HepG2 (cell line): Measurements from ENCODE around the gene CYP27B1. TPM values are rescaled to one million over a fixed set of nuclear protein-coding genes. Genes with fewer than 3 reads are reported as not detected.

Source experiments
- ATF3 ChIP-seq: sonication (generic); formaldehyde crosslinking; IDR thresholded peaks from 2 replicates; pipeline ENCODE4 v1.4.0; 2020; ENCODE audit warnings: missing genetic modification reagents
- ATF4 ChIP-seq, 2 experiments: fragments of 450-650 bp in 1 of 2; sonication (generic) in 1 of 2; formaldehyde crosslinking; IDR thresholded peaks; 2 replicates each; pipeline versions ENCODE4 v1.5.0 to v1.8.0; 2020 to 2022; ENCODE audit warnings: mild to moderate bottlenecking in 1 of 2, missing genetic modification reagents in 1 of 2
- DRAP1 ChIP-seq: IDR thresholded peaks from 2 replicates; pipeline ENCODE4 v1.6.1; 2016; ENCODE audit warnings: missing genetic modification reagents, missing compliant biosample characterization
- EEA1 ChIP-seq: sonication (generic); formaldehyde crosslinking; IDR thresholded peaks from 2 replicates; pipeline ENCODE4 v1.5.1; 2020; ENCODE audit warnings: mild to moderate bottlenecking, missing genetic modification reagents, borderline replicate concordance
- GATAD2A ChIP-seq: IDR thresholded peaks from 2 replicates; pipeline ENCODE4 v1.6.1; 2016
- MEIS1 ChIP-seq: sonication (generic); formaldehyde crosslinking; IDR thresholded peaks from 2 replicates; pipeline ENCODE4 v1.9.0; 2021; ENCODE audit warnings: mild to moderate bottlenecking, missing genetic modification reagents, moderate library complexity, borderline replicate concordance
- PBX3 ChIP-seq: sonication (generic); formaldehyde crosslinking; IDR thresholded peaks from 2 replicates; pipeline ENCODE4 v1.8.1; 2023; ENCODE audit warnings: missing genetic modification reagents, inconsistent platforms, borderline replicate concordance
- POLR2AphosphoS5 ChIP-seq: IDR thresholded peaks from 2 replicates; pipeline ENCODE4 v1.6.1; 2012; ENCODE audit warnings: low read depth, low read length
- SAFB2 ChIP-seq: sonication (generic); formaldehyde crosslinking; IDR thresholded peaks from 2 replicates; pipeline ENCODE4 v1.5.1; 2020; ENCODE audit warnings: missing genetic modification reagents, low read depth, mild to moderate bottlenecking, borderline replicate concordance
- SMAD1 ChIP-seq: sonication (generic); formaldehyde crosslinking; IDR thresholded peaks from 2 replicates; pipeline ENCODE4 v1.4.0; 2020; ENCODE audit warnings: missing genetic modification reagents, low read depth, mild to moderate bottlenecking, borderline replicate concordance
- TFDP2 ChIP-seq: sonication (generic); formaldehyde crosslinking; IDR thresholded peaks from 2 replicates; pipeline ENCODE4 v1.4.0; 2020; ENCODE audit warnings: missing genetic modification reagents
- YEATS4 ChIP-seq: sonication (generic); formaldehyde crosslinking; IDR thresholded peaks from 2 replicates; pipeline ENCODE4 v1.4.0; 2020; ENCODE audit warnings: missing genetic modification reagents, borderline replicate concordance
- ZC3H4 ChIP-seq: sonication (generic); formaldehyde crosslinking; IDR thresholded peaks from 2 replicates; pipeline ENCODE4 v1.4.0; 2020; ENCODE audit warnings: missing genetic modification reagents, borderline replicate concordance
- ZNF136 ChIP-seq: sonication (generic); formaldehyde crosslinking; IDR thresholded peaks from 2 replicates; pipeline ENCODE4 v1.8.1; 2022; ENCODE audit warnings: low read depth, mild to moderate bottlenecking, moderate library complexity, missing genetic modification reagents
- ZNF143 ChIP-seq: sonication (generic); formaldehyde crosslinking; IDR thresholded peaks from 2 replicates; pipeline ENCODE4 v1.4.0; 2020; ENCODE audit warnings: missing genetic modification reagents
- ZNF362 ChIP-seq: sonication (generic); formaldehyde crosslinking; IDR thresholded peaks from 2 replicates; pipeline ENCODE4 v1.4.0; 2020; ENCODE audit warnings: missing genetic modification reagents, mild to moderate bottlenecking, borderline replicate concordance
- ZNF510 ChIP-seq: sonication (generic); formaldehyde crosslinking; IDR thresholded peaks from 2 replicates; pipeline ENCODE4 v1.4.0; 2020; ENCODE audit warnings: low read depth, mild to moderate bottlenecking, missing genetic modification reagents
- ZNF557 ChIP-seq: sonication (generic); formaldehyde crosslinking; IDR thresholded peaks from 2 replicates; pipeline ENCODE4 v1.4.0; 2020; ENCODE audit warnings: missing genetic modification reagents
- ZUFSP ChIP-seq: sonication (generic); formaldehyde crosslinking; IDR thresholded peaks from 2 replicates; pipeline ENCODE4 v1.9.0; 2021; ENCODE audit warnings: missing genetic modification reagents, mild to moderate bottlenecking, borderline replicate concordance
- polyA plus RNA-seq, 8 experiments: library from polyadenylated mRNA; depleted of rRNA in 3 of 8; stranded (reverse) in 7 of 8; unstranded in 1 of 8; fragments of >200 nt; fragmentation: Illumina TruSeq in 4 of 8; extraction: Trizol in 4 of 8; gene quantifications; 2 replicates each; pipeline versions ENCODE4 v1.2.1 to v1.2.3, GENCODE V29; 2011 to 2016; ENCODE audit warnings: low read depth in 4 of 8, missing spikeins in 1 of 8, mixed read lengths in 1 of 8; ENCODE audit not compliant: insufficient read depth in 1 of 8
- total RNA-seq, 5 experiments: library from RNA; depleted of rRNA; stranded (reverse); fragments of >200 nt; fragmentation: Illumina TruSeq; extraction: Trizol; gene quantifications; 2 replicates each; pipeline ENCODE4 v1.2.3, GENCODE V29; 2016; ENCODE audit warnings: low read depth in 1 of 5

Gene CYP27B1
- total and polyA plus RNA-seq, 2 of the 13 experiments (the other 11 are each of a cell fraction or from before 2014, with no cell fraction given) = 2.3 to 3.0 TPM

GRCh38 chr12:57772429-57773322 is 5.8 kb upstream of the CYP27B1 start, which contains the start of gene EEF1AKMT3 (continued):
- TF ChIP-seq PBX3 (CRISPR knock-in tag) = no peak
- TF ChIP-seq POLR2AphosphoS5 = no peak
- TF ChIP-seq ZNF557 (CRISPR knock-in tag) = no peak
- no peak for TF ChIP-seq ZNF362 (CRISPR knock-in tag)
- peak; percentile 33; the same call in 1 of the 2 replicates for TF ChIP-seq EEA1 (CRISPR knock-in tag)
- 0 out of 2 replicates have a peak, but pooled peaks have one; percentile 4 for TF ChIP-seq DRAP1 (CRISPR knock-in tag)
- no peak for TF ChIP-seq GATAD2A (CRISPR knock-in tag)
- no peak for TF ChIP-seq MEIS1 (CRISPR knock-in tag)
- TF ChIP-seq TFDP2 (CRISPR knock-in tag) = peak; percentile 32; the same call in 1 of the 2 replicates
- TF ChIP-seq ZNF143 = no peak
- TF ChIP-seq ATF4 (CRISPR knock-in tag; IDR thresholded peaks at IDR 0.05) = no peak
- no peak for TF ChIP-seq ZC3H4 (CRISPR knock-in tag)
- no peak for TF ChIP-seq ZNF510 (CRISPR knock-in tag)
- TF ChIP-seq ATF3 (CRISPR knock-in tag) = no peak
- TF ChIP-seq SMAD1 (CRISPR knock-in tag) = no peak
- TF ChIP-seq SAFB2 (CRISPR knock-in tag) = no peak
- TF ChIP-seq ZNF136 (CRISPR knock-in tag) = no peak
- TF ChIP-seq ZUFSP (CRISPR knock-in tag) = no peak
- TF ChIP-seq YEATS4 (CRISPR knock-in tag) = peak; percentile 61
